Measurements from ENCODE around the gene KLF15.

DNA sequence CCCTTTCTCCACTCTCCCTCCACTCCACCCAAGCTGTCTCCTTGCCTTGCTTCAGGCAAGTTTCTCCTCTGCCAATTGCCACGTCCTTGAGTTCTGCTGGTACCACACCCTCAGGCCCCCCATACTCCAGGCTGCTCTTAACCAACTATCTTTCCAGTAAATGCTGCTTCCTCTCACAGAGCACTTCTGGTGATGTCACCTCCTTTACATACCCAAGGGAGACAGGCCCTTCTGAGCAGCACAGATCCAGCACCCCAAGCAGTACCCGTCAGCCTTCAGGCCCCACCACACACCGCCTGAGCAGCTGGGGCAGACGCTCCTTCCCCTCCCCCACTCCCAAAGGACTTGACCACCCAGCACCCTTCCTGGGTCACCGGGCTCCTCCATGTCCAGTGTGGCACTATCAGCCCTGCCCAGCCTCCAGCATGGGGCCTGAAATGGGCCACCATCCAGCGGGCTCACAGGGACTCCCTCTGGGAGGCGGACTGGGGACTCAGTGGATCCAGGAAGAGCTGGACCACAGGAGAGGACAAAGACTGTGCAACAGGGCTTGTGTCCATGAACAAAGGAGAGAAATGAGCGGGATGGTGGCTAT is 50.2 kb downstream of the KLF15 start:
- no peak for TF ChIP-seq POLR2AphosphoS5 (IDR thresholded peaks at IDR 0.05; ENCODE audit: borderline replicate concordance, low read depth, low read length)
- no peak for TF ChIP-seq EZH2 (IDR thresholded peaks at IDR 0.05)
- no peak for TF ChIP-seq FOXP2 (optimal IDR thresholded peaks at IDR 0.05; ENCODE audit: control extremely low read depth, extremely low read length, insufficient read depth)
